ENCODE data around the gene ARHGEF11. TPM values are rescaled to one million over a fixed set of nuclear protein-coding genes. Genes with fewer than 3 reads are reported as not detected.

The ARHGEF11 gene
- total and polyA plus RNA-seq, 9 of the 15 experiments (the other 6 are each of a cell fraction or from before 2014, with no cell fraction given) = 0.14 to 15.5 (median 9.0) TPM

GRCh38 chr1:157090196-157090647 is 44.7 kb upstream of the ARHGEF11 start (continued):
- TF ChIP-seq CXXC5 (CRISPR knock-in tag; IDR thresholded peaks at IDR 0.05) (0 out of 2 replicates have a peak, but pooled peaks have one; percentile 32), ETV6 (IDR thresholded peaks at IDR 0.05; ENCODE audit: borderline replicate concordance in 1 of 2, low read depth in 2 of 2, low read length in 1 of 2) (no peak), ETV6 (CRISPR knock-in tag; IDR thresholded peaks at IDR 0.05; ENCODE audit: borderline replicate concordance) (no peak), TCF7 (IDR thresholded peaks at IDR 0.05; ENCODE audit: borderline replicate concordance) (no peak), CTBP1 (IDR thresholded peaks at IDR 0.05; ENCODE audit: borderline replicate concordance) (peak; percentile 52; the same call in 1 of the 2 replicates), CSDE1 (IDR thresholded peaks at IDR 0.05) (no peak), ILF3 (IDR thresholded peaks at IDR 0.05; ENCODE audit: borderline replicate concordance) (no peak), SMC3 (conservative IDR thresholded peaks at IDR 0.05; ENCODE audit: insufficient read depth, low read depth, low read length) (peak; percentile 99), CTCFL (IDR thresholded peaks at IDR 0.05; ENCODE audit: borderline replicate concordance, insufficient read depth, low read depth, low read length, poor library complexity, severe bottlenecking) (no peak), TAF9B (IDR thresholded peaks at IDR 0.05; ENCODE audit: partially characterized antibody) (no peak), ZNF583 (CRISPR knock-in tag; IDR thresholded peaks at IDR 0.05) (no peak), TAL1 (IDR thresholded peaks at IDR 0.05) (no peak), KAT8 (IDR thresholded peaks at IDR 0.05; ENCODE audit: low read depth) (no peak), MYNN (IDR thresholded peaks at IDR 0.05) (peak; percentile 48; the same call in 1 of the 2 replicates), MYNN (CRISPR knock-in tag; IDR thresholded peaks at IDR 0.05) (no peak), TEAD4 (IDR thresholded peaks at IDR 0.05; ENCODE audit: low read length) (no peak), TEAD4 (CRISPR knock-in tag; IDR thresholded peaks at IDR 0.05; ENCODE audit: borderline replicate concordance) (0 out of 2 replicates have a peak, but pooled peaks have one; percentile 47), STAG1 (CRISPR knock-in tag; IDR thresholded peaks at IDR 0.05; ENCODE audit: borderline replicate concordance) (peak; percentile 80; the same call in 1 of the 2 replicates), ZNF263 (CRISPR knock-in tag; IDR thresholded peaks at IDR 0.05; ENCODE audit: borderline replicate concordance) (peak; percentile 35; the same call in 1 of the 2 replicates), CREB3L1 (IDR thresholded peaks at IDR 0.05; ENCODE audit: borderline replicate concordance, low read depth) (0 out of 2 replicates have a peak, but pooled peaks have one; percentile 29), RAD21 (CRISPR knock-in tag; conservative IDR thresholded peaks at IDR 0.05 in 1 of 2, IDR thresholded peaks at IDR 0.05 in 1 of 2) (peak; percentile 98 to 99), GTF2A2 (tag; IDR thresholded peaks at IDR 0.05) (no peak), NCOR1 (IDR thresholded peaks at IDR 0.05) (no peak), BMI1 (IDR thresholded peaks at IDR 0.05; ENCODE audit: low read length) (no peak), CTCF (IDR thresholded peaks at IDR 0.05 in 2 of 3, conservative IDR thresholded peaks at IDR 0.05 in 1 of 3; ENCODE audit: insufficient read depth in 2 of 3, low read depth in 1 of 3, low read length in 3 of 3) (peak; percentile 92 to 96 (median 95))

All from K562 (cell line).